Peyer's patch (tissue), 4 donors: ENCODE data around the gene OBSCN.

ENCODE experiments used
- CTCF ChIP-seq, 6 experiments: fragments of 450-650 bp in 4 of 6; fragments of 200-600 bp in 2 of 6; sonication (generic) in 1 of 6; IDR thresholded peaks; one replicate each; pipeline ENCODE4 v1.5.1; 2017 to 2019; ENCODE audit warnings: antibody characterized with exemption in 6 of 6, mild to moderate bottlenecking in 3 of 6, moderate library complexity in 1 of 6
- POLR2A ChIP-seq, 2 donors: fragments of 450-650 bp; IDR thresholded peaks; one replicate each; pipeline ENCODE4 v1.5.1; 2017; ENCODE audit warnings: antibody characterized with exemption in 2 of 2, mild to moderate bottlenecking in 2 of 2, moderate library complexity in 2 of 2

DNA sequence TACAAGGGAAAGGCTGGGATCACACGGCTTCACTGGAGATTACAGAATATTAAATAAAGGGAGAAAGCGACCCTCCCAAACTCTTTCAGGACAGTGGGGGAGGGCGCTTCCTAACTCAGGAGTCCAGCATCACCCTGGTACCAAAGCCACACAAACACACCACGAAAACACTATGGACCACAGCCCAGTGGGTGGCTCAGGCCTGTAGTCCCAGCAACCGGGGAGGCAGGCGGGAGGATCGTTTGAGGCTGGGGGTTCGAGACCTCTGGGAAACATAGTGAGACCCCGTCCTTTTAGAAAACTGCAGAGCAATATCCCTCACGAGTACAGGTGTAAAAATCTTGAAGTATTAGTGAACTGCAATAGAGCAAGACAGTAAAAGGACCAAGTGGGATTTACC, 182.8 kb downstream of the OBSCN start:
- TF ChIP-seq CTCF (IDR thresholded peaks at IDR 0.05) (no peak), POLR2A (IDR thresholded peaks at IDR 0.05) (no peak)
